Cardiac septum (tissue), 1 donor: ENCODE data around the gene BDKRB1. TPM values are rescaled to one million over a fixed set of nuclear protein-coding genes. Genes with fewer than 3 reads are reported as not detected.
"Not testable (repeated sequence)": the region's sequence is repeated elsewhere in the genome, so short reads cannot be mapped to it uniquely, and the experiment has no call there.

Experiments used
- DNase-seq: peaks from one replicate; pipeline ENCODE4 v3.0.0-alpha.2; 2020; ENCODE audit warnings: low spot score
- intact Hi-C: fragments of 100-400 bp; cut with DNase I; formaldehyde crosslinking; loops from one replicate; pipeline ENCODE4 v1.14.0; 2022
- total RNA-seq: library from RNA; stranded (reverse); fragmentation: NEBNext Ultra II Directional; extraction: Animal tissue kit (Norgen Biotek cat#: 25700); gene quantifications from one replicate; pipeline ENCODE4 v1.2.1, GENCODE V29; 2021
- donor health status: DM: no; HTN: no; CAD: no.

Gene BDKRB1
- total RNA-seq, 1 donor from 2014 or later = not detected

GRCh38 chr14:96231526-96232130 is 24.4 kb upstream of the BDKRB1 start:
- intact Hi-C loops = no loop called here
- DNase-seq = no peak

DNA sequence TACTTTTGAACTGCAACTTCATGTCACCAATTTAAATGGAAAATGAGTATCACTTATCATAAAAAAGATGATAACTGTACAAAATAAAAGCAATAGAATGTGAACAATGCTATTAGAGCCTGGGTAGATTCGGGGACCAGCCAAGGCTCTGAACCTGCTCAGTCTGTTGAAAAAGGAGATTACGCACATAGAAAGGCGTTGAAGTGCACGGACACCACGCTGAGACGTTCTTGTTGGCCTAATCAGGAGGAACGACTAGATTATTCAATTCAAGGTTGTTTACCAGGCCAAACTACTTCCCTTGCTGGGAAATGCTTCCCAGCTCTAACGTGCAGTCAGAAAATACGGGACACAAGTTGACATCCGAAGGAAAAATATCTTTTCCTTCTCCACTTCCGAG is 23.5 kb upstream of the BDKRB1 start:
- intact Hi-C loops = no loop called here
- no peak for DNase-seq

- intact Hi-C loops = no loop called here
- no peak for DNase-seq
These were observed 22.3 kb upstream of the BDKRB1 start for GRCh38 chr14:96233661-96234060.

DNA sequence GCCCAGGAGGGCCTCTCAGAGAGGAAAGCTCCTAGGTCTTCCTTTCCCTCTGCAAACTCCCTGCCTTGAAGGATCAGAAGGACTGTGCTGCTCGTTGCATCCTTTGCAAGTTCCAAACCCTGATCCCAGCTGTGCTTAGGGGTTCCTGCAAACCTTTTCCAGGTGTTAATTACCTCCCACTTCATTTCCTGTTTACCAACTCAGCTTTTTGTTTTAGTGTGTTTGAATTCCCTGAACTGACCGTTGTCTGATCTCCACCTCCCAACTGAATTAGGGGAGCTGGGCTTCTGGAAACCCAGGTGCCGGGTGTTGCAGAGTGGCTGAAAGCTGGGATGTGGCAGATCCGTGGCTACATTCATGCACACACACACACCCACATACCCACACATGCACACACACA is 20.6 kb upstream of the BDKRB1 start:
- intact Hi-C loops = no loop called here
- no peak for DNase-seq

GRCh38 chr14:96237641-96238040 is 18.4 kb upstream of the BDKRB1 start:
- DNase-seq = no peak
- intact Hi-C loops = no loop called here

DNA sequence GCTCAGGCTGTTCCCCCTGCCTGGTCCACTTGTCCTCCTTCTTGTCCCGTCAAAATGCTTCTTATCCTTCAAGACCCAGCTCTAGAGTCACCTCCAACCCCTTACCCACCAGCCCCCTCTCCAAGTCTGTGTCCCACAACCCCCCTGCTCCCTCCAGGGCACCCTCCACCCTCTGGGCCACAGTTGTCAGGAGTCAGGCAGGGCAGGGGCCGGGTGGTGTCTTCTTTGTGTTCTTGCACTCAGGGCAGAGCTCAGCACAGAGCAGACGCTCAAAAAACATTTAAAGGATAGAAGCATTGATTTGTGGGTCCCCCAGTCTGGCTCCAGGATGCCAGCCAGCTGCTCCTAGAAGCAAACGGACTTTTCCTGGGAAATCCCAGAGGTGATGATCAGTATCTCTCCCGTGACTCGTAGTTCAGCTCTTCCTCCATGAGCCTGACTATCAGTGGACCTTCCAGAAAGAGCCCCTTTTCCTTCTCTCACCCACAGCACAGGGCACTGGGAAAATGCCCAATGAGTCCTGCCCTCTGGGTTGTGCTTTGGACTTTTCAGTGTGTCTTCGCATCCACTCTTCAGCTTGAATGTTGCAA is 17.2 kb upstream of the BDKRB1 start:
- intact Hi-C loops = no loop called here
- no peak for DNase-seq

DNA sequence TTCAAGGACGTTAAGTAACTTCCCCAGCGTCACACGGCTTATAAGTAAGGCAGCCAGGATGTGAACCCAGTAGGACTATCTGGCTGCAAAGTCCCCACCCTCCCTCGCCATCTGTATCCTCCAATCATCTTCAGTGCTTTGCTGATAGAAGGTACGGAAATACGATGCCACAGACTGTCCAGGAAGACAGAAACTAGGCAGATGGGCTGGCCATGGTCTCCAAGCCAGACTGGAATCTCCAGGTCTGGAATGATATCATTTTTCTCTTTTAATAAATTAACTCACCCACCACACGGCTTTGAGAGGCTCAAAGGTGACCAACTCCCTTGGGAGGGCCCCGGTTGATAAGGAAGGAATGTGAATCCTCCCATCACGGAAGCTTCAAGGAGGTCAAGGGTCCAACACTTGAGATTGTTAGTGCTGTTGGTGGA is 16.3 kb upstream of the BDKRB1 start:
- intact Hi-C loops = no loop called here
- no peak for DNase-seq

DNA sequence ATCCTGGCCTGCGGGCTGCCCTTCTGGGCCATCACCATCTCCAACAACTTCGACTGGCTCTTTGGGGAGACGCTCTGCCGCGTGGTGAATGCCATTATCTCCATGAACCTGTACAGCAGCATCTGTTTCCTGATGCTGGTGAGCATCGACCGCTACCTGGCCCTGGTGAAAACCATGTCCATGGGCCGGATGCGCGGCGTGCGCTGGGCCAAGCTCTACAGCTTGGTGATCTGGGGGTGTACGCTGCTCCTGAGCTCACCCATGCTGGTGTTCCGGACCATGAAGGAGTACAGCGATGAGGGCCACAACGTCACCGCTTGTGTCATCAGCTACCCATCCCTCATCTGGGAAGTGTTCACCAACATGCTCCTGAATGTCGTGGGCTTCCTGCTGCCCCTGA is 15.4 kb upstream of the BDKRB1 start:
- intact Hi-C loops = no loop called here
- DNase-seq = no peak

GRCh38 chr14:96242126-96242525 is 13.9 kb upstream of the BDKRB1 start:
- intact Hi-C loops = no loop called here
- DNase-seq = no peak

DNA sequence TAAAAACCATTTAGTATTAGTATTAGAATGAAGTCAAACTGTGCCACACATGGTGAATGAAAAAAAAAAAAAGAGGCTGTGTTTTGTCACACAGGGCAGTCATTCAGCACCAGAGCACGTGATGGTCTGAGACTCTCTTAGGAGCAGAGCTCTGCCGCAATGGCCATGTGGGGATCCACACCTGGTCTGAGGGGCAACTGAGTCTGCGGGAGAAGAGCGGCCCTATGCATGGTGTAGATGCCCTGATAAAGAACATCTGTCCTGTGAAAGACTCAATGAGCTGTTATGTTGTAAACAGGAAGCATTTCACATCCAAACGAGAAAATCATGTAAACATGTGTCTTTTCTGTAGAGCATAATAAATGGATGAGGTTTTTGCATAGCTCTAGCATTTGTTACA is 12.2 kb upstream of the BDKRB1 start:
- intact Hi-C loops = no loop called here
- DNase-seq = no peak

DNA sequence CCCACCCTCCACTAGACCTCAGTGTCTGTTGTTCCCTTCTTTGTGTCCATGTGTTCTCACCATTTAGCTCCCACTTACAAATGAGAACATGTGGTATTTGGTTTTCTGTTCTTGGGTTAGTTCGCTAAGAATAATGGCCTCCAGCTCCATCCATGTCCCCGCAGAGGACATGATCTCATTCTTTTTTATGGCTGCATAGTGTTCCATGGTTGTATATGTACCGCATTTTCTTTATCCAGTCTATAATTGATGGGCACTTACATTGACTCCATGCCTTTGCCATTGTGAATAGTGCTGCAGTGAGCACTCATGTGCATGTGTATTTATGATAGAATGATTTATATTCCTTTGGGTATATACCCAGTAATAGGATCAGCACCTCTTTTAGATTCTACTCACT is 10.9 kb upstream of the BDKRB1 start:
- DNase-seq, intact Hi-C loops: not testable (repeated sequence)

- DNase-seq = no peak
- intact Hi-C loops = no loop called here
These were observed 10.1 kb upstream of the BDKRB1 start for GRCh38 chr14:96245710-96246538.

- DNase-seq = no peak
- intact Hi-C loops = no loop called here
These were observed 9.5 kb upstream of the BDKRB1 start for GRCh38 chr14:96246539-96246847.

GRCh38 chr14:96247031-96247430 is 9.0 kb upstream of the BDKRB1 start:
- no peak for DNase-seq
- intact Hi-C loops = no loop called here

GRCh38 chr14:96249029-96249428 is 7.0 kb upstream of the BDKRB1 start:
- no peak for DNase-seq

DNA sequence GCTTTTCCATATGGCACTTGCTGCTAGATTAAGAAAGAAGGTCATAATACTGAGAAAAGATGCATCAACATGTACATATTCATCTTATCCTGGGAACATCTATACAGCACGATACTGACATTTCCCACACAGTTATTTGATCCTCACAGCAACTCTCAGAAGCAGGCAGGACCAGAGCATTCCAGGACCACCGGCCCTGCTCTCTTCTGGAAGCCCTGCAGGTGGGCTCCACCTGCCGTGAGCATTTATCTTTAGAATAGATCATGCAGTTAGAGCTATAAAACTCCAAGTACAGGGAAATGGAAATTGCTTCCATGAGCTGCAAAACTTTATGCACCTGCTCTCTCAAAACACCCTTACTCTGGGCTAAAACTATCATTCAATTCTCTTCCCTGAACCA is 5.5 kb upstream of the BDKRB1 start:
- no peak for DNase-seq
- intact Hi-C loops = no loop called here

More at GRCh38 chr14:96249029-96249428, 7.0 kb upstream of the BDKRB1 start:
- intact Hi-C loops = no loop called here

DNA sequence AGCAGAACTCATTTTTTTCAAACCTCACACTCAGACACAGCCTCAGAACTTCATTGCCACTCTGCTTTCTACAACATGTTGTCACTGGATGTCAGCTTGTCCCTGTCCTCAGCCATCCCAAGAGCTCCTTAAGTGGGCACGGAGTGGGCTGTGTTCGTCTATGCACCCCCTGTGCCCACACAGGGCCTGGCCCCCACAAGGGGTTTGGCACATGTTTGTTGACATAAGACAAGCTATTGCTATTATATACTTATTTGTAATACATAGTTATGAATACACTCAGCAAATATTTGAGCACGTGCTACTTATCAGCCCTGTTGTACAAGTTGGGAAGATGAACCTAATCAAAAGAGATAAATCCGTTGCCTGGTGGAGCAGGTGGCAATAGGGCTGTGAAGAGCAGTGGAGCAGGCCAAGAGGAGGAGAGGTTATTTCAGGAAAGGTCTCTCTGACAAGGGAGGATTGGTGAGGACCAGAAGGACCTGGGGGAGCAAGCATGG is 4.3 kb upstream of the BDKRB1 start:
- intact Hi-C loops = no loop called here
- DNase-seq = no peak

GRCh38 chr14:96252323-96252998 is 3.5 kb upstream of the BDKRB1 start:
- intact Hi-C loops = no loop called here

GRCh38 chr14:96252999-96253539 is 2.9 kb upstream of the BDKRB1 start:
- no peak for DNase-seq
- intact Hi-C loops = no loop called here

More at GRCh38 chr14:96252323-96252998, 3.5 kb upstream of the BDKRB1 start:
- no peak for DNase-seq

DNA sequence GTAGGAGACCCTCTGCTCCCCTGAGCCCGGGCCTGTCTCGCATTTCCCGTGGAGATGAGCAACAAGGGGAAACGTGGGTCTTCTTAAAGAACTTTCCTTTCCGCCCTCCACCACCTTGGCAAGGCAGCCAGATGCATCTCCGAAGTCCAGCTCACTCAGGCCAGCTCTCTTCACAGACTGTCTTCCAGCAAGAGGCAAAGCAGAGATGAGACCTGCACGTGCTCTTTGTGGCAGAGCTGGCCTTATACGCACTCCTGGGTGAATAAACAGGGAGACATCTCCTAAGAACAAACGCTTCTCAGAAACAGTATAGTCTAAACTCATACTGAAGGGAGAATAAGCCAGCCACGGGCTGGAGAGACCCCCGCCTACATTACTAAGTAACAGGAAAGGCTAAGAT is 1.3 kb upstream of the BDKRB1 start:
- intact Hi-C loops = no loop called here
- no peak for DNase-seq
